Tibial nerve (tissue), 4 donors: ENCODE results near the gene APBA1.

Experiments used
- CTCF ChIP-seq, 5 experiments: fragments of 200-600 bp in 3 of 5; fragments of 450-650 bp in 2 of 5; sonication (generic) in 3 of 5; IDR thresholded peaks; one replicate each; pipeline ENCODE4 v1.5.1; 2016 to 2019; ENCODE audit warnings: antibody characterized with exemption in 5 of 5, mild to moderate bottlenecking in 3 of 5, moderate library complexity in 2 of 5
- EP300 ChIP-seq, 2 donors: sonication (generic); formaldehyde crosslinking; IDR thresholded peaks; one replicate each; pipeline ENCODE4 v1.6.1; 2017; ENCODE audit warnings: antibody characterized with exemption in 2 of 2, mild to moderate bottlenecking in 1 of 2

- TF ChIP-seq CTCF (IDR thresholded peaks at IDR 0.05): no peak
- TF ChIP-seq EP300 (IDR thresholded peaks at IDR 0.05): no peak
These were observed 24.4 kb downstream of the APBA1 start for GRCh38 chr9:69647804-69648203.
